HG03469 (cell line): Measurements from ENCODE around the gene SLC9A9.
A peak's percentile ranks its signal among the peaks of the same experiment; 100 is the strongest.

Experiments
- ATAC-seq: cut with Tn5 transposase; IDR thresholded peaks from one replicate; pipeline ENCODE4 v1.9.1; 2021; ENCODE audit warnings: mild to moderate bottlenecking, moderate library complexity, moderate number of reproducible peaks; ENCODE audit not compliant: unreplicated experiment

The SLC9A9 gene

DNA sequence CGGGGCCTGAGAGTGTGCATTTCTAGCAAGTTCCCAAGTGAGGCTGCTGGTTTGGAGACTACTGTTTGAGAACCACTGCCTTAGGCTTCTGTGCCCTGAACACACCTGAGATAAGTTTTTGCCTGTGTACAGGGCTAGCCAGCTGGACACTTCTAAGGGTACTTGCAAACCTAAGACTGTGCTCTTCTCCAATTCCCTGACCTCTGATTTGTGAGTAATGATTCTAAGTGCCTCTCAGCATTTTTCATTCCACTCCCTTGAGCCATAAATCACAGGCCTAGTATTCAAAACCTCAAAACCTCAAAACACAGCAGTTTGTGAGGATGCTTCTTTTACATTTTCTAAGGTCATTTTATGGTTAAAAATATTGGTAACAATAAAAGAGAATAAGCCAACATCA, 580.3 kb downstream of the SLC9A9 start:
- no peak for ATAC-seq

- ATAC-seq: peak; percentile 59
Measured at GRCh38 chr3:143266927-143267326, 581.3 kb downstream of the SLC9A9 start.

DNA sequence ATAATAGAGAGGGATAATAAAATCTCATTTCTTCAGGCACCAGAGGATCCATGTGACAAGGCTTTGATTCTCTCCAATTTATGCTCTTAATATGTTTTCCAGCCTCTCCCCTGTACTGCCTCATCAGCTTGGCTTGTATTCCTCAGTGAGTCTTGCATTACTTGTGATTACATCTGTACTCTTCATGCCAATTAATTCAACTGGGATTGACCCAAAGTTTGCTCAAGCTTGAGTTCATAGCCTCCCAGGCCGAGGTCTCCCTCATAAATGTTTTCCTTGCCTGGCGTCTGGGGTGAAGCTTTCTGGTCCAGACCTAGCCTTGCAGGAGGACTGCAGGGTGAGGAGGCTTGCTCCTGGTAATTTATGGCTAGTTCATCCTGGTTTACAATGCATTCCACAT, 581.8 kb downstream of the SLC9A9 start:
- no peak for ATAC-seq

GRCh38 chr3:143265501-143266070, 582.7 kb downstream of the SLC9A9 start:
- ATAC-seq: no peak

GRCh38 chr3:143263852-143264513, 584.3 kb downstream of the SLC9A9 start:
- no peak for ATAC-seq

DNA sequence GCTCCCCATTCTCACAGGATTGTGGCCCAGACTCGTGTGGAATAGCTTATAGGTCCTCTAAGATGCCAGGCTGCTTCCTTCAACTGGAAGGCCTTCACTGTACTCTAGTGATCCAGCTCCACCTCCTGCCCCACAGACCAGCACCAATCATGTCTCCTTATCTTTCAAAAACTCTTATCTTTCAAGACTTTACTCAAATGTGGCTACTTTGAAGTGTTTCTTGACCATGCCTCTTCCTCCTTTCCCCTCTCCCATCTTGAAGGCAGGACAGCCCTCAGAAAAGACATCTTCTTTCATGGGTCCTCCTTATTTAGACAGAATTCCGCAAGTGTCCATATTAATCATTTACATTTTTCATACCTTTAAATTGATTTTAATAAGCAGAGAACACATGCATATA, 586.4 kb downstream of the SLC9A9 start:
- no peak for ATAC-seq

- ATAC-seq: no peak
Measured at GRCh38 chr3:143258692-143259091, 589.6 kb downstream of the SLC9A9 start.

- ATAC-seq: no peak
Measured at GRCh38 chr3:143256416-143256815, 591.9 kb downstream of the SLC9A9 start.

DNA sequence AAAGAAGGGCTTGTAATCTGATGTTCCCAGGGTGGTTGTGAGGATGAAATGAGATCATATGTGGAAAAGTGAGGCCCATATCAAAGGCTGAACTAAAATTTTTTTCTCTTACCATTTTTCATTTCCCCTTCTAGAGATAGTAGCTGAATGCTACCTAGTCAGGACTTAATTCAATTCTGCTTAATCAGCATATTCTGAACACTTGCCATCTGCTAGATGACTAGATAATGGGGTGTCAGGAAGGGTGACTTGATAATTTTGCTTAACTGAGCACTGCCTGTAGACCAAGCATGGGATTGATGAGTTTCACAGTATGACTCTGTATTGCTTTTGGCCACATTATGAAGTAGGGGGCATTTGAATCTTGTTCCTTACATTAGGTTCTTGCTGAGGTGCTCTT, 592.5 kb downstream of the SLC9A9 start:
- no peak for ATAC-seq

GRCh38 chr3:143252931-143253330, 595.3 kb downstream of the SLC9A9 start:
- ATAC-seq: no peak

- ATAC-seq: no peak
Measured at GRCh38 chr3:143249014-143249413, 599.3 kb downstream of the SLC9A9 start.

DNA sequence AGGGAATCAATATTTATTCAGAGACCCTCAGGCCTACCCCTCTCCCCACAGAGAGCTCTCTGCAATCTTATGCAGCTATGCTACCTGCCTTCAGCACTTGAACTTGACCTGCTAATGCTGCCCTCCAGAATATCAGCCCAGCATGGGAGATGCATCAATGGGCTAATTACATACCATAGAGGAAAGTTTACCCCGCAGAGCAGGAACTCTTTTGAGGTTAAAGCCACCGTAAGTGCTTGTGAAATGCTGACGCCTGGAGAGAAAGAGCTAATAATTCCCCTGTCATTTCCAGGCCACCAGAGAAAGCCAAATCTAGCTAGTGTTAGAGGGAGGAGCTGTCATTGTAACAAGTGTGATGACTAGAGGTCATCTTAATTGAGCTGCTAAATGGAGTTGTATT, 601.2 kb downstream of the SLC9A9 start:
- ATAC-seq: no peak

- ATAC-seq: no peak
Measured at GRCh38 chr3:143245692-143246091, 602.6 kb downstream of the SLC9A9 start.

GRCh38 chr3:143244516-143245063, 603.7 kb downstream of the SLC9A9 start:
- no peak for ATAC-seq

GRCh38 chr3:143243686-143244085, 604.6 kb downstream of the SLC9A9 start:
- no peak for ATAC-seq

DNA sequence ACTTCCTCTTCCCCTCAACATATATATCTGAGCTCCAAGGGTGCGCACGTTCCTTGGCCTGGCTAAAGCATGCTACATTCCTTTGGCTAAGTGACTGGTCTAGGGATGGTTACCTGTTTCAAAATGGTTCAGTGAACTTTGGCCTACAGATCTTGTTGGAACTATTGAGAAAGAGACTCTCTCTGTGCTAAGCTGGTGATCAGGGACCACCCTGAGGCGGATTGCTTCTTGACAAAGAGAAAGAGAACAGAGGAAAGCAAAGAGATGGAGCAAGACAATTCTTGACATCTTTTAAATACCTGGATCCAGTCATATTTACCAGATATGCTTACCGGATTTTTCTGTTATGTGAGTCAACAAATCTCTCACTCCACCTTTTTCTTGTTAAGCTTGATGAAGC, 605.6 kb downstream of the SLC9A9 start:
- no peak for ATAC-seq

DNA sequence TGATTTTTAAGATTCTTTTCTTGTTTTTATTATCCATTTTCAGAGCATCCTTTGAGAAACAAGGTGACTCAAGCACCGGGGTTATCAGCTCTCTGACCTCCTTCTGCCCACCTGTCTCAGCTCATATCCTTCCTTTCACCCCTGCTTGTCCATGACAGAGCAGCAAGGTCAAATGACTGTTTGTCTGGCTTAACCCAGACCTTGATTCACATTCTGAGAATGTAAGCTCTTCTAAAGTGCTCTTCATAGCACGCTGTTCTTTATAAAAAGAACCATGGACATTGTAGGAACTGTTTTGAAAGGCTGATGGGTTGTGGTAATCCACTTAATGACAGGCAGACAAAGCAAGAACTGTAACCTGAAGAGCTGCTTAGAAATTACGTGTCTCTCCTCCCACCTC, 606.2 kb downstream of the SLC9A9 start:
- ATAC-seq: no peak

DNA sequence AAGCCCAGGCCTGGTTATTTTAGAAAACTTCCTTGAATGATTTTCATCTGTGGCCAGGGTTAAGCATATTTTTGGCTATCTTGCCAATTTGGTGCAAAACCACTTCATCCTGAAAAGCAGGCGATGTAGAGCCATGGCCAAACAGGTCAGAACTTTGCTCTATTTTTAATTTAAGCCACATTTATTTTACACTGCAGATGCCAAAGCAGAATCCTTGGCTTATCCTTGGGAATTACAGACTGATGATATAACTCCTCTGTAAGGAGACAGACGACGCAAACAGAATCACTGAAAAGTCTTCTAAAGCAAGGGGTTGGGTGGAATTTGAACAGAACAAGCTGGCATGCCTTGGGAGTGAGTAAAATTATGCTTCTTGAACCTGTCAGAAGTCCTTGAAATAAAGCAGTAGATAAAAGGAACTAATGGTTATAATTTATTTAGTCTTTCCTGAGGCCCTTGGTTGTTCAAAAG, 606.8 kb downstream of the SLC9A9 start:
- no peak for ATAC-seq

DNA sequence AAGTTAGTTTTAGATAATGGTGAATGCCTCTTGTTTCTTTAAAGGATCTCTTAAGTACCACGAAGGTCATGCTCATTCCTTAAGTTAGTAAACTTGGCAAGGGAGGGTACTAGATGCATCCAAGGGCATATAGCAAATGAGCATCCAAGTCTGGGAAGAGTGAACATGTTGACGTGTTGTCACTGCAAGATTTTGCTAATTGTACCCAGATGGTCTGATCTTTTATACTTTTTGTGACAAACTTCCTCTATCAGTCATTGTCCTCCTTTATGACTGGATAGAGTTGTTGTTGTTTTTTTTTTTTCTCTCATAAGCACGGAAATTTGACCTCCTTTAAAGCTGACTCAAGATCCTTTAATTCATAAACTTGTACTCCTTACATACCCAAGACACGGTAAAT, 607.4 kb downstream of the SLC9A9 start:
- ATAC-seq: no peak

DNA sequence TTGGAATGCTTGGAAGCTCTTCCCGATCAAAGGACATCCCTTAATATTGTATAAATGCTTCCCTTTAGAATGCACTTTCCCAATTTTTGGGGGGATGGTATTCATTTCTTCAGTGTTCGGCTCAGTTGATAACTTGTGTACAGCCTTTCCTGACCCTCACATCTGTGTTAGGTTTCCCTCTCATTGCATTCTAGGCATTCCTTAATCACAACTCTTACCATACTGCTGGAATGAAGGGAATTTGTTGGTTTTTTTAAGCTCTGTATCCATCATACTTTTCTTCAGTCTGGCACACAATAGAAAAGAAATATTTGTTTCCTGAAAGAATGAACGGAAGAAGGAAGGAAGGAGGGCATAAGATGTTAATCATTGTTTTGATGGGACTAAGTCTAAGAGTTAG, 609.2 kb downstream of the SLC9A9 start:
- no peak for ATAC-seq

DNA sequence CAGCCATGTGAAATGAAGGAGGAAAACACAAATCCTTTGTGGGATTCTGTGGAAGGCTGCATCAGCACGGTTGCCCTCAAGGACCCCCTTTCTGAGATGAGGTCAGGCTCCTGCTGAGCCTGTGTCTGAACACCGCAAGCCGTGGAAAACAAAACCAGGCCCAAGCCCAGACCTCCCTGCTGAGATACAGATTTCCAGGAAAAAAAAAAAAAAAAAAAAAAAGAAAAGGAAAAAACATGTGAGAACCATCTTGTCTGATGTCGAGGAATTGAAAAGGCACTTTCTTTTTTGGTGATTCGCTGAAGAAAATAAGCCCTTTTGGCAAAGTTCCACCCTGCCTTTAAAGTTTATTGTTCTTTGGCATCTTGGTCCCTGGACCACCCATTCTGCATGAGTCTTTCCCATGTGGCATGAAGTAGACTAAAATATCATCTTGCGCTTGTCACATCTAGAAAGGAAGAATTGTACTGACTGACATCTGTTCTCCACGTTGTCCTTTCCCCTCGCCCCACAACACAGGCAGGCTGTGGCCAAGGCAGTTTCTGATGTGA, 611.1 kb downstream of the SLC9A9 start:
- ATAC-seq: no peak
